Endothelial cell of umbilical vein (primary cell): Measurements from ENCODE around the gene PPIL1. TPM values are rescaled to one million over a fixed set of nuclear protein-coding genes. Genes with fewer than 3 reads are reported as not detected.

ENCODE experiments used
- BruUV-seq: library from RNA; stranded (reverse); fragments of 400-500 nt; replicated peaks from 2 replicates; lab custom pipeline; 2021; lab: Mats Ljungman, UMichigan
- CTCF ChIA-PET: fragments of 300-600, 350-600 bp; sonication (Branson Sonifier 250); formaldehyde crosslinking; loops from one replicate; lab custom pipeline; 2021; ENCODE audit warnings: antibody characterized with exemption, inconsistent platforms; lab: Charles Lee
- POLR2A ChIA-PET: fragments of 300-600, 350-600 bp; sonication (Branson Sonifier 250); formaldehyde crosslinking; loops from one replicate; lab custom pipeline; 2021; ENCODE audit warnings: antibody characterized with exemption, inconsistent platforms; lab: Charles Lee
- DNase-seq: peaks from one replicate; pipeline ENCODE4 v3.0.0-alpha.2; 2011; ENCODE audit warnings: low read depth, low spot score
- FAIRE-seq: peaks from 2 replicates; lab custom pipeline; 2011; peaks lifted over from hg19 to GRCh38; lab: Jason Lieb, UNC
- H2AFZ ChIP-seq: 2 replicates; pipeline ENCODE4 v1.6.0; 2012; ENCODE audit warnings: low read depth, low read length, control low read depth, inconsistent platforms
- H3K27ac ChIP-seq: 2 replicates; pipeline ENCODE4 v1.5.1; 2011; ENCODE audit warnings: low read depth, mild to moderate bottlenecking, control low read depth, low read length, moderate library complexity; ENCODE audit not compliant: insufficient read depth
- H3K27me3 ChIP-seq, 2 experiments: 2 replicates each; pipeline versions ENCODE4 v1.6.0 to v1.6.1; 2011; ENCODE audit warnings: low read length in 2 of 2, mixed read lengths in 1 of 2; ENCODE audit not compliant: control insufficient read depth in 2 of 2, insufficient read depth in 2 of 2
- H3K36me3 ChIP-seq, 2 experiments: 2 replicates in 1 of 2; 3 replicates in 1 of 2; pipeline ENCODE4 v1.5.1; 2011; ENCODE audit warnings: low read length in 2 of 2, mild to moderate bottlenecking in 1 of 2, moderate library complexity in 1 of 2; ENCODE audit not compliant: control insufficient read depth in 2 of 2, insufficient read depth in 2 of 2; ENCODE audit errors: extremely low read depth in 1 of 2
- H3K4me1 ChIP-seq: 3 replicates; pipeline ENCODE4 v1.5.1; 2011; ENCODE audit warnings: mild to moderate bottlenecking, low read length; ENCODE audit not compliant: control insufficient read depth, insufficient read depth; ENCODE audit errors: extremely low read depth
- H3K4me2 ChIP-seq: 2 replicates; pipeline ENCODE4 v1.6.1; 2011; ENCODE audit warnings: low read length, control low read depth, mixed read lengths; ENCODE audit not compliant: insufficient read depth
- H3K4me3 ChIP-seq, 3 experiments: fragments of 200-600 bp in 1 of 3; sonication (generic), shearing (Covaris generic) in 1 of 3; replicated peaks in 1 of 3; 2 replicates each; pipeline ENCODE4 v1.5.1; 2011 to 2016; ENCODE audit warnings: control low read depth in 3 of 3, low read length in 3 of 3, mild to moderate bottlenecking in 2 of 3, inconsistent platforms in 1 of 3, low read depth in 1 of 3, moderate library complexity in 1 of 3; ENCODE audit not compliant: insufficient read depth in 1 of 3
- H3K79me2 ChIP-seq: 2 replicates; pipeline ENCODE4 v1.6.0; 2012; ENCODE audit warnings: low read length, inconsistent platforms; ENCODE audit not compliant: control insufficient read depth, insufficient read depth
- H3K9ac ChIP-seq: replicated peaks from 2 replicates; pipeline ENCODE3; 2011; ENCODE audit warnings: low read length, control low read depth; ENCODE audit not compliant: insufficient read depth; ENCODE audit errors: extremely low read depth
- H3K9me1 ChIP-seq: replicated peaks from 3 replicates; pipeline ENCODE4 v1.6.0; 2011; ENCODE audit warnings: mild to moderate bottlenecking, low read length; ENCODE audit not compliant: control insufficient read depth, insufficient read depth; ENCODE audit errors: extremely low read depth
- H3K9me3 ChIP-seq: replicated peaks from 2 replicates; pipeline ENCODE4 v1.5.1; 2012; ENCODE audit warnings: low read length, inconsistent platforms; ENCODE audit not compliant: control insufficient read depth, insufficient read depth
- H4K20me1 ChIP-seq: replicated peaks from 2 replicates; pipeline ENCODE3; 2011; ENCODE audit warnings: mild to moderate bottlenecking, low read length; ENCODE audit not compliant: control insufficient read depth, insufficient read depth; ENCODE audit errors: extremely low read depth
- CTCF ChIP-seq, 2 donors: IDR thresholded peaks; 1 replicate in 1 of 2; 2 replicates in 1 of 2; pipeline ENCODE4 v1.5.1; 2011; ENCODE audit warnings: low read length in 2 of 2, mild to moderate bottlenecking in 2 of 2, moderate library complexity in 2 of 2, control low read depth in 1 of 2, inconsistent platforms in 1 of 2, low read depth in 1 of 2; ENCODE audit not compliant: insufficient read depth in 1 of 2; ENCODE audit errors: extremely low read depth in 1 of 2
- FOS ChIP-seq: IDR thresholded peaks from 2 replicates; pipeline ENCODE4 v1.6.1; 2011; ENCODE audit warnings: mild to moderate bottlenecking, low read length, moderate library complexity, borderline replicate concordance; ENCODE audit not compliant: insufficient read depth
- GATA2 ChIP-seq: IDR thresholded peaks from 2 replicates; pipeline ENCODE4 v1.7.0; 2011; ENCODE audit warnings: low read depth, mild to moderate bottlenecking, moderate library complexity, mixed read lengths, low read length; ENCODE audit not compliant: insufficient read length, insufficient read depth
- JUN ChIP-seq: IDR thresholded peaks from 2 replicates; pipeline ENCODE4 v1.6.1; 2011; ENCODE audit warnings: borderline replicate concordance, low read depth; ENCODE audit not compliant: insufficient read length, insufficient read depth
- MAX ChIP-seq: IDR thresholded peaks from 2 replicates; pipeline ENCODE4 v1.6.1; 2011; ENCODE audit not compliant: insufficient read depth, insufficient read length
- MYC ChIP-seq: IDR thresholded peaks from one replicate; pipeline ENCODE4 v1.6.1; 2011; ENCODE audit warnings: mild to moderate bottlenecking, low read depth, low read length
- POLR2A ChIP-seq: IDR thresholded peaks from 2 replicates; pipeline ENCODE4 v1.6.1; 2012; ENCODE audit warnings: low read depth, mild to moderate bottlenecking, control low read depth, low read length
- POLR2AphosphoS5 ChIP-seq: IDR thresholded peaks from 2 replicates; pipeline ENCODE4 v1.6.1; 2012; ENCODE audit warnings: low read depth, mild to moderate bottlenecking, control low read depth, low read length, moderate library complexity; ENCODE audit not compliant: insufficient read depth
- dilution Hi-C: fragments of 300-500 bp; cut with MboI; formaldehyde crosslinking; loops from one replicate; pipeline ENCODE4 v1.15.0; 2019; ENCODE audit warnings: low sequenced_read_pairs; ENCODE audit not compliant: extremely low pct_ligation_motif_present
- intact Hi-C: fragments of 100-400 bp; cut with micrococcal nuclease; formaldehyde crosslinking; loops from one replicate; pipeline ENCODE4 v1.10.0; 2022
- polyA plus RNA-seq, 4 experiments: library from polyadenylated mRNA; depleted of rRNA in 3 of 4; stranded (reverse) in 3 of 4; unstranded in 1 of 4; fragments of >200 nt; gene quantifications; 2 replicates each; pipeline versions ENCODE4 v1.2.1 to v1.2.3, GENCODE V29; 2011 to 2012; ENCODE audit warnings: missing spikeins in 1 of 4
- total RNA-seq: library from RNA; stranded (reverse); gene quantifications from 2 replicates; pipeline ENCODE4 v1.2.3, GENCODE V29; 2021

The PPIL1 gene
- total and polyA plus RNA-seq, 2 donors (not counting 3 experiments of a cell fraction or from before 2014, with no cell fraction given) = 28.6 to 35.6 TPM

- peaks cover 3% of the 10 kb centered on the region for H3K79me2 ChIP-seq
- no peak overlapping the region for H3K4me2 ChIP-seq
- H3K9me3 ChIP-seq = no peaks in the 10 kb centered on the region
- POLR2A ChIA-PET = no interaction called here
- no peak overlapping the region for H3K9ac ChIP-seq
- no peak overlapping the region for H3K27ac ChIP-seq
- H4K20me1 ChIP-seq = no peaks in the 10 kb centered on the region
- intact Hi-C loops = loop anchor here (10.0 kb wide), 1 partner anchor 231 kb away; no protein-coding TSS in a partner anchor
- TF ChIP-seq JUN (no peak), FOS (no peak), GATA2 (no peak), POLR2A (no peak), CTCF (IDR thresholded peaks at IDR 0.05; ENCODE audit: extremely low read depth in 1 of 2, insufficient read depth in 1 of 2, low read depth in 1 of 2, low read length in 2 of 2) (no peak), MYC (no peak), MAX (no peak), POLR2AphosphoS5 (no peak)
- no TSS peak for BruUV-seq
- peaks cover 15% of the 10 kb centered on the region for H3K4me1 ChIP-seq
- H3K9me1 ChIP-seq = no peaks in the 10 kb centered on the region
- no peak overlapping the region for H2AFZ ChIP-seq
- H3K27me3 ChIP-seq = no peaks in the 10 kb centered on the region
- peaks cover 2 to 11% of the 10 kb centered on the region in 2 experiments for H3K36me3 ChIP-seq
- H3K4me3 ChIP-seq = no peak overlapping the region
- no peak for DNase-seq
- dilution Hi-C loops = no loop called here
- FAIRE-seq = no peak
- CTCF ChIA-PET = no interaction called here
These were observed 18.9 kb downstream of the PPIL1 start for GRCh38 chr6:36855750-36856149.
